ENCODE results near the gene LRCH3.

- TF ChIP-seq CTCF (conservative IDR thresholded peaks at IDR 0.05; ENCODE audit: low read depth, low read length) (no peak), EZH2phosphoT487 (IDR thresholded peaks at IDR 0.05; ENCODE audit: borderline replicate concordance, low read length) (no peak)
Measured at GRCh38 chr3:197847866-197848401, 56.9 kb downstream of the LRCH3 start.

Measured in PC-3 (cell line).